Thymus (tissue), 11 donors: Measurements from ENCODE around the gene SPTBN1. TPM values are rescaled to one million over a fixed set of nuclear protein-coding genes. Genes with fewer than 3 reads are reported as not detected.

Source experiments
- DNase-seq, 9 donors: peaks; one replicate each; pipeline ENCODE4 v3.0.0-alpha.2; 2013; ENCODE audit warnings: low spot score in 9 of 9, low read depth in 6 of 9, missing footprints in 1 of 9
- H3K27ac ChIP-seq, 2 donors: one replicate each; pipeline ENCODE4 v1.5.1; 2013; ENCODE audit warnings: control low read depth in 1 of 2, low read depth in 1 of 2, low read length in 1 of 2, mild to moderate bottlenecking in 1 of 2, moderate library complexity in 1 of 2
- H3K27me3 ChIP-seq, 2 donors: one replicate each; pipeline ENCODE4 v1.5.1; 2013; ENCODE audit warnings: low read length in 1 of 2; ENCODE audit not compliant: control insufficient read depth in 2 of 2, insufficient read depth in 1 of 2
- H3K36me3 ChIP-seq, 2 donors: one replicate each; pipeline ENCODE4 v1.5.1; 2013; ENCODE audit warnings: low read length in 1 of 2, mild to moderate bottlenecking in 1 of 2, moderate library complexity in 1 of 2; ENCODE audit not compliant: control insufficient read depth in 2 of 2, insufficient read depth in 2 of 2
- H3K4me1 ChIP-seq, 2 donors: one replicate each; pipeline ENCODE4 v1.5.1; 2013; ENCODE audit warnings: low read length in 2 of 2; ENCODE audit not compliant: control insufficient read depth in 2 of 2, insufficient read depth in 2 of 2
- H3K4me3 ChIP-seq, 2 donors: one replicate each; pipeline ENCODE4 v1.5.1; 2013; ENCODE audit warnings: low read length in 2 of 2, control low read depth in 1 of 2, mild to moderate bottlenecking in 1 of 2
- H3K9me3 ChIP-seq, 2 donors: one replicate each; pipeline ENCODE4 v1.5.1; 2013; ENCODE audit warnings: low read length in 1 of 2, mild to moderate bottlenecking in 1 of 2; ENCODE audit not compliant: control insufficient read depth in 2 of 2, insufficient read depth in 1 of 2
- WGBS: extraction: QIAGEN DNeasy Blood & Tissue Kit; methylation state at CpG from one replicate; pipeline ENCODE4 v1.1.7; 2013; 5-methylcytosine and 5-hydroxymethylcytosine counted together
- polyA plus RNA-seq: library from polyadenylated mRNA; stranded (reverse); fragments of 200-250 nt; gene quantifications from one replicate; pipeline ENCODE4 v1.2.3, GENCODE V29; 2013
- total RNA-seq: library from RNA; stranded (reverse); fragments of 120-200 nt; gene quantifications from one replicate; pipeline ENCODE4 v1.2.4, GENCODE V29; 2013
- donor health status: healthy.

SPTBN1 gene
- total and polyA plus RNA-seq, 2 donors, result 37.1 to 74.4 TPM

DNA sequence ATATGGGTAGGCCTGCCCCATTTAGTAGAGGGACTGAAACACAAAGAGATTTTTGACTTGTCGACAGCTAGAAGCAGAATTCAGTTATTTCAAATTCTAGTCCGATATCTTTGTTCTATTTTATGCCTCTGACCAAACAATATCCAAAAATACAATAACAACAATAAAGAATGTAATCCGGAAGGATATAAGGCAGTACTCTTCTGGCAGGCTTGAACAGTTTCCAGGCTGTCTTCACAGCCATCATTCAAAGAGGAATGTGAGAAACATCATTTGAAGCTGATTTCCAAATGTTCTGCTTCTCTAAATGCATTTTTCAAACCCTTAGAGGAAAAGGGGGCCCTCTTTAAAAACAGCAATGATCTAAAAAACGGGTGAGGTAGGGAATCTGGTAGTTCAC, 36.7 kb upstream of the SPTBN1 start:
- 92% methylated on average over 4 of the region's 4 CpGs for WGBS
- no peak for DNase-seq
- no peaks in the 10 kb centered on the region for H3K36me3 ChIP-seq
- H3K4me3 ChIP-seq, result no peak overlapping the region
- H3K9me3 ChIP-seq, result peaks cover 0 to 5% of the 10 kb centered on the region in 2 donors
- no peak overlapping the region for H3K27ac ChIP-seq
- H3K4me1 ChIP-seq, result no peaks in the 10 kb centered on the region
- peaks cover 0 to 3% of the 10 kb centered on the region in 2 donors for H3K27me3 ChIP-seq

DNA sequence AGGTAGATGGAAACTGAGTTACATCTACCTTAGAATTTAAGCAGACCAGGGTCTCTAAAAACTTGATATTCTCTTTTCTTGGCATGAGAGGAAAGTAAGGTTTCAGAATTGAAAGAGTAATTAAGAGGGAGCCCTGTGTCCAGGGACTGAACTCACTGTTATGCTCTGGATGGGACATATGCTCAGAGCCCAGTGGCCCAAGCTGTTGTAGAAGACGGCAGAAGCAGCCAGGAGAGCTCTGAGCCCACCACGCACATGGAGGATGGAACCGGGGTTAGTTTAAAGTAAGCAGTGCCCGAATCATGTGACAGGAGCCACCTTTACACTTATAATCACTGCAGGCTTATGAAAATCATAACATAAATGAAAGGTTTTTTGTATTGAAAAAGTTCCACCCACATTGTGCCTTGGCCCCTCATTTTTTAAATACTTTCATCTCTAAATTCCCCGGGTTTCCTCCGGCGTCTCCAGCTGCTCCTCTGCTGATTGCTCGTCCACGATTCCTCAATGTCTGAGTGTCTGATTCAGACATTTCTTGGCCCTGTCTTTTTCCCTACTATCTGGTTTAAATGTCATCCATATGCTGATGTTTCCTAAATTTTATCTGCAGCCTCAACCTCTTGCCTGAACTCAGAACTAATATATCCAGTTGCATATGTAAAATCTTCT, 36.1 kb upstream of the SPTBN1 start:
- 97% methylated on average over 9 of the region's 9 CpGs for WGBS
- no peak for DNase-seq
- Histone ChIP-seq H3K36me3 (no peaks in the 10 kb centered on the region), H3K4me1 (no peaks in the 10 kb centered on the region), H3K4me3 (no peak overlapping the region), H3K27me3 (peaks cover 0 to 3% of the 10 kb centered on the region in 2 donors), H3K9me3 (peaks cover 0 to 5% of the 10 kb centered on the region in 2 donors), H3K27ac (no peak overlapping the region)

DNA sequence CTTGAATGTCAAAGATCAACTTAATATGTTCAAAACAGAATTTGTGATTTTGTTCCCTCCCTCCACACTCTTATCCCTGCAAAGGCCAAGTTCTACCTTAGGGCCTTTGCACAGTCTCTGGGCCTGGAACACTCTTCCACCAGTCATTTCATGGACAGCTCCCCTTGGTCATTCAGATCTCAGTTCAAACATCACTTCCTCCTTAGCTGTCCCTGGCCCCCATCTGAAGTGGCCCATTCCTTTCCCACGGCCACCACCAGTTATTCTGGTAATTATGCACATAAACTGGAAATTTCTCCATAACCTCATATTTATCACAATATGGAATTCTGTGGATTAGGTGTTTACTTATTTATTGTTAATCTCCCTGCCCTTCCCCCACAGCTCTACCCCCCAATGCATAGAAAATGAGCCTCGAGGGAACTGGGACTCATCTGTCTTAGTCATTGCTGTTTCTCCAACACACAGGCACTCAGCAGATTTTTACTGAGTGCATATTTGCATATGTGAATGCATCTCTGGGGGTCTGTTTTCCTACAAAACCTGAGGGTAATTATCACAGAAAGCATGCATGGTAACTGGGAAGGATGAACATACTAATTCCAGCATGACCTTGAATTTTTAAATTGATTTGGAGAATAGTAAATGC, 35.5 kb upstream of the SPTBN1 start:
- peaks cover 0 to 3% of the 10 kb centered on the region in 2 donors for H3K27me3 ChIP-seq
- no peak overlapping the region for H3K27ac ChIP-seq
- no peaks in the 10 kb centered on the region for H3K4me1 ChIP-seq

GRCh38 chr2:54422072-54422581, 34.0 kb upstream of the SPTBN1 start:
- H3K4me1 ChIP-seq, result no peaks in the 10 kb centered on the region
- 16% methylated on average over 10 of the region's 10 CpGs for WGBS
- peaks cover 0 to 5% of the 10 kb centered on the region in 2 donors for H3K9me3 ChIP-seq
- no peaks in the 10 kb centered on the region for H3K27me3 ChIP-seq
- no peak overlapping the region for H3K27ac ChIP-seq
- peak in 4 of 9 donors; percentile 4 to 38 (median 14) for DNase-seq
- no peaks in the 10 kb centered on the region for H3K36me3 ChIP-seq
- H3K4me3 ChIP-seq, result no peak overlapping the region

More for the DNA sequence above, 35.5 kb upstream of the SPTBN1 start:
- no peak for DNase-seq
- no peaks in the 10 kb centered on the region for H3K36me3 ChIP-seq
- H3K9me3 ChIP-seq, result peaks cover 0 to 5% of the 10 kb centered on the region in 2 donors
- WGBS, result 89% methylated on average over 2 of the region's 2 CpGs
- no peak overlapping the region for H3K4me3 ChIP-seq

- no peaks in the 10 kb centered on the region for H3K36me3 ChIP-seq
- no peak overlapping the region for H3K27ac ChIP-seq
- H3K4me1 ChIP-seq, result no peaks in the 10 kb centered on the region
- H3K4me3 ChIP-seq, result no peak overlapping the region
- no peak for DNase-seq
- H3K27me3 ChIP-seq, result no peaks in the 10 kb centered on the region
- H3K9me3 ChIP-seq, result peaks cover 0 to 5% of the 10 kb centered on the region in 2 donors
- 46% methylated on average over 2 of the region's 2 CpGs for WGBS
These were observed 32.9 kb upstream of the SPTBN1 start for GRCh38 chr2:54423213-54423612.

- 90% methylated on average over 7 of the region's 7 CpGs for WGBS
- no peak overlapping the region for H3K4me3 ChIP-seq
- no peaks in the 10 kb centered on the region for H3K36me3 ChIP-seq
- DNase-seq, result no peak
- H3K27ac ChIP-seq, result no peak overlapping the region
- H3K27me3 ChIP-seq, result no peaks in the 10 kb centered on the region
- peaks cover 0 to 5% of the 10 kb centered on the region in 2 donors for H3K9me3 ChIP-seq
- H3K4me1 ChIP-seq, result peaks cover 0 to under 1% of the 10 kb centered on the region in 2 donors
These were observed 31.5 kb upstream of the SPTBN1 start for GRCh38 chr2:54424555-54425163.

DNA sequence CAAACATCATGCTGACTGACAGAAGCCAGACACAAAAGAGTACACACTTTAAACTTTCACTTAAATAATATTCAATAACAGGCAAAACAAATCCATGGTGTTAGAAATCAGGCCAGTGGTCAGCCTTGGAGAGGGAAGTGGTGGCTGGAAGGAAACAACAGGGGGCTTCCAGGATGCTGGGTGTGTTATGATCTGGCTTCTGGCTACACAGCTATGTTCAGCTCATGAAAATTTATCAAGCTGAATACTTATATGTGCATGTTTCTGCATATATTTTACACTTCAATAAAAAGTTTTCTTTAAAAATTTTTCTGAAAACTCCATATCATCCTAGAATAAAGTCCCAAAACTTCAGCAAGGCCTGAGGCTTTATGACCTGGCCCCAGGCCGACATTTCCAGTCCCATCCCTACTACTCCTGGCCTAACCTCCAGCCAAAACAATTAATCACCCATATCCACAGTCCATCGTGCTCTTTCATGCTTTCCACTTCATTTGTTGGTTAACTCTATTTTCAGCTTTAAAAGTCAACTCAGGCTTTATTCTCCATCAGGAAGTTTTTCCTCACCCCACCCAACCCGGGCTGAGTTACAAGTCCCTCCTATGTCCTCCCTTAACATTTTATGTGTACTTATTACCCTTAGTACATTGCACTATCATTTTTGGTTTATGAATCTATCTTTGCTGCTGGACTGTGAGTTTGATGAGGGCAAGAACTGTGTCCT, 27.9 kb upstream of the SPTBN1 start:
- no peak overlapping the region for H3K27ac ChIP-seq
- H3K4me1 ChIP-seq, result peaks cover 0 to 10% of the 10 kb centered on the region in 2 donors
- H3K9me3 ChIP-seq, result no peaks in the 10 kb centered on the region
- H3K27me3 ChIP-seq, result no peaks in the 10 kb centered on the region
- no peak for DNase-seq
- no peaks in the 10 kb centered on the region for H3K36me3 ChIP-seq
- 85% methylated on average over 3 of the region's 3 CpGs for WGBS
- H3K4me3 ChIP-seq, result no peak overlapping the region

DNA sequence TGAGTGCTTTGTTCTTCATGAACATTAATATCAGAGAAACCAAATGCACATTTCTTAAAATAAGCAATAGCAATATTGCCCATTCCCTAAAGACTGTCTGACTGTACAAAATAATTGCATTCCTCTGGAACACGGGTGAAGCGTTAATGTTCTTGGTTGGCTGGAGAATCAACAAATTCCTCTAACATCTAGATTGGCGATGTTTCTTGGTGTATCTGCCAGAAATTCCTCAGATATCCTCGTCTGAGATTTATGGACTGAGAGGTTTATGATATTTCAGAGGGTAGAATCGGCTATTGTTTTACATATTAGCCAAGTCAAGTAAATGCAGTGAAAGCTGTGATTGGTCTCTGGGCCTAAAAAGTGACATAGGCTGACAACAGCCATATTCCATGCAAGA, 27.1 kb upstream of the SPTBN1 start:
- no peak overlapping the region for H3K27ac ChIP-seq
- no peaks in the 10 kb centered on the region for H3K36me3 ChIP-seq
- WGBS, result 95% methylated on average over 5 of the region's 5 CpGs

More for the DNA sequence above, 27.1 kb upstream of the SPTBN1 start:
- H3K4me1 ChIP-seq, result peaks cover 0 to 10% of the 10 kb centered on the region in 2 donors
- no peaks in the 10 kb centered on the region for H3K27me3 ChIP-seq
- H3K9me3 ChIP-seq, result no peaks in the 10 kb centered on the region
- no peak for DNase-seq
- H3K4me3 ChIP-seq, result no peak overlapping the region
